ENCODE data around the gene CSH2.

DNA sequence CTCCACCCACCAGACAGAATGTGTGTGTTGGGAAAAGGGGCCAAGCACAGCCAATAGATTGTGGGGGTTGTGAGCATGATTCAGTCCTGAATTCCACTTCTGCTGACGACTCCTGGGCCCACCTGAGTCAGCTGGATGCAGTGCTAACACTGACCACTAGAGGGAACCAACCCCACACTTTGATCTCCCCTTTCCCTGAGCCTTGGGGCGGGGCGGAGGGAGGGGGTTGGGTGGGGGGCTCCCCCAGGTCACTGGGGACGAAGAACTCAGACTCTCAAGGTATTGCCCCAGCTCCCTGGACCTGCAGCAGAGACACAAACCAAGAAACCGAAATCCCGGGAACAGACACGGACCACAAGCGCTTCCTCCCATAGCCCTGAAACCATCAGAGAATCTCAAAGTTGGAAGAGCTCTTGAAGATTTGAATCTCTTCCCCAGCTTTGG, 38.2 kb upstream of the CSH2 start:
- TF ChIP-seq NBN (conservative IDR thresholded peaks at IDR 0.05) (no peak), ZNF230 (CRISPR knock-in tag; IDR thresholded peaks at IDR 0.05) (no peak), CREM (IDR thresholded peaks at IDR 0.05) (no peak), CREM (CRISPR knock-in tag; IDR thresholded peaks at IDR 0.05) (no peak), TOE1 (CRISPR knock-in tag; IDR thresholded peaks at IDR 0.05) (no peak), MYC (CRISPR knock-in tag; IDR thresholded peaks at IDR 0.05; ENCODE audit: borderline replicate concordance) (no peak)
- TF ChIP-seq, protein P1, sequence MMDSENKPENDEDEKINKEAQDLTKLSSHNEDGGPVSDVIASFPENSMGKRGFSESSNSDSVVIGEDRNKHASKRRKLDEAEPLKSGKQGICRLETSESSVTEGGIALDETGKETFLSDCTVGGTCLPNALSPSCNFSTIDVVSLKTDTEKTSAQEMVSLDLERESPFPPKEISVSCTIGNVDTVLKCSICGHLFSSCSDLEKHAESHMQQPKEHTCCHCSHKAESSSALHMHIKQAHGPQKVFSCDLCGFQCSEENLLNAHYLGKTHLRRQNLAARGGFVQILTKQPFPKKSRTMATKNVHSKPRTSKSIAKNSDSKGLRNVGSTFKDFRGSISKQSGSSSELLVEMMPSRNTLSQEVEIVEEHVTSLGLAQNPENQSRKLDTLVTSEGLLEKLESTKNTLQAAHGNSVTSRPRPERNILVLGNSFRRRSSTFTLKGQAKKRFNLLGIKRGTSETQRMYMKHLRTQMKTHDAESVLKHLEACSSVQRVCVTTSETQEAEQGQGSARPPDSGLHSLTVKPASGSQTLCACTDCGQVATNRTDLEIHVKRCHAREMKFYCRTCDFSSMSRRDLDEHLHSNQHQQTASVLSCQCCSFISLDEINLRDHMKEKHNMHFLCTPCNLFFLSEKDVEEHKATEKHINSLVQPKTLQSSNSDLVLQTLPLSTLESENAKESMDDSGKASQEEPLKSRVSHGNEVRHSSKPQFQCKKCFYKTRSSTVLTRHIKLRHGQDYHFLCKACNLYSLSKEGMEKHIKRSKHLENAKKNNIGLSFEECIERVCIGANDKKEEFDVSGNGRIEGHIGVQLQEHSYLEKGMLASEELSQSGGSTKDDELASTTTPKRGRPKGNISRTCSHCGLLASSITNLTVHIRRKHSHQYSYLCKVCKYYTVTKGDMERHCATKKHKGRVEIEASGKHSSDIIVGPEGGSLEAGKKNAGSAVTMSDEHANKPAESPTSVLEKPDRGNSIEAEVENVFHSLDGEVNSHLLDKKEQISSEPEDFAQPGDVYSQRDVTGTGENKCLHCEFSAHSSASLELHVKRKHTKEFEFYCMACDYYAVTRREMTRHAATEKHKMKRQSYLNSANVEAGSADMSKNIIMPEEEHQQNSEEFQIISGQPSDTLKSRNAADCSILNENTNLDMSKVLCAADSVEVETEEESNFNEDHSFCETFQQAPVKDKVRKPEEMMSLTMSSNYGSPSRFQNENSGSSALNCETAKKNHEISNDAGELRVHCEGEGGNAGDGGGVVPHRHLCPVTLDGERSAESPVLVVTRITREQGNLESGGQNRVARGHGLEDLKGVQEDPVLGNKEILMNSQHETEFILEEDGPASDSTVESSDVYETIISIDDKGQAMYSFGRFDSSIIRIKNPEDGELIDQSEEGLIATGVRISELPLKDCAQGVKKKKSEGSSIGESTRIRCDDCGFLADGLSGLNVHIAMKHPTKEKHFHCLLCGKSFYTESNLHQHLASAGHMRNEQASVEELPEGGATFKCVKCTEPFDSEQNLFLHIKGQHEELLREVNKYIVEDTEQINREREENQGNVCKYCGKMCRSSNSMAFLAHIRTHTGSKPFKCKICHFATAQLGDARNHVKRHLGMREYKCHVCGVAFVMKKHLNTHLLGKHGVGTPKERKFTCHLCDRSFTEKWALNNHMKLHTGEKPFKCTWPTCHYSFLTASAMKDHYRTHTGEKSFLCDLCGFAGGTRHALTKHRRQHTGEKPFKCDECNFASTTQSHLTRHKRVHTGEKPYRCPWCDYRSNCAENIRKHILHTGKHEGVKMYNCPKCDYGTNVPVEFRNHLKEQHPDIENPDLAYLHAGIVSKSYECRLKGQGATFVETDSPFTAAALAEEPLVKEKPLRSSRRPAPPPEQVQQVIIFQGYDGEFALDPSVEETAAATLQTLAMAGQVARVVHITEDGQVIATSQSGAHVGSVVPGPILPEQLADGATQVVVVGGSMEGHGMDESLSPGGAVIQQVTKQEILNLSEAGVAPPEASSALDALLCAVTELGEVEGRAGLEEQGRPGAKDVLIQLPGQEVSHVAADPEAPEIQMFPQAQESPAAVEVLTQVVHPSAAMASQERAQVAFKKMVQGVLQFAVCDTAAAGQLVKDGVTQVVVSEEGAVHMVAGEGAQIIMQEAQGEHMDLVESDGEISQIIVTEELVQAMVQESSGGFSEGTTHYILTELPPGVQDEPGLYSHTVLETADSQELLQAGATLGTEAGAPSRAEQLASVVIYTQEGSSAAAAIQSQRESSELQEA (CRISPR knock-in tag; IDR thresholded peaks at IDR 0.05; ENCODE audit: not compliant biosample characterization), result no peak
- TF ChIP-seq, protein P2, sequence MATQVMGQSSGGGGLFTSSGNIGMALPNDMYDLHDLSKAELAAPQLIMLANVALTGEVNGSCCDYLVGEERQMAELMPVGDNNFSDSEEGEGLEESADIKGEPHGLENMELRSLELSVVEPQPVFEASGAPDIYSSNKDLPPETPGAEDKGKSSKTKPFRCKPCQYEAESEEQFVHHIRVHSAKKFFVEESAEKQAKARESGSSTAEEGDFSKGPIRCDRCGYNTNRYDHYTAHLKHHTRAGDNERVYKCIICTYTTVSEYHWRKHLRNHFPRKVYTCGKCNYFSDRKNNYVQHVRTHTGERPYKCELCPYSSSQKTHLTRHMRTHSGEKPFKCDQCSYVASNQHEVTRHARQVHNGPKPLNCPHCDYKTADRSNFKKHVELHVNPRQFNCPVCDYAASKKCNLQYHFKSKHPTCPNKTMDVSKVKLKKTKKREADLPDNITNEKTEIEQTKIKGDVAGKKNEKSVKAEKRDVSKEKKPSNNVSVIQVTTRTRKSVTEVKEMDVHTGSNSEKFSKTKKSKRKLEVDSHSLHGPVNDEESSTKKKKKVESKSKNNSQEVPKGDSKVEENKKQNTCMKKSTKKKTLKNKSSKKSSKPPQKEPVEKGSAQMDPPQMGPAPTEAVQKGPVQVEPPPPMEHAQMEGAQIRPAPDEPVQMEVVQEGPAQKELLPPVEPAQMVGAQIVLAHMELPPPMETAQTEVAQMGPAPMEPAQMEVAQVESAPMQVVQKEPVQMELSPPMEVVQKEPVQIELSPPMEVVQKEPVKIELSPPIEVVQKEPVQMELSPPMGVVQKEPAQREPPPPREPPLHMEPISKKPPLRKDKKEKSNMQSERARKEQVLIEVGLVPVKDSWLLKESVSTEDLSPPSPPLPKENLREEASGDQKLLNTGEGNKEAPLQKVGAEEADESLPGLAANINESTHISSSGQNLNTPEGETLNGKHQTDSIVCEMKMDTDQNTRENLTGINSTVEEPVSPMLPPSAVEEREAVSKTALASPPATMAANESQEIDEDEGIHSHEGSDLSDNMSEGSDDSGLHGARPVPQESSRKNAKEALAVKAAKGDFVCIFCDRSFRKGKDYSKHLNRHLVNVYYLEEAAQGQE (IDR thresholded peaks at IDR 0.05; ENCODE audit: borderline replicate concordance in 1 of 2, low read depth in 1 of 2, low read length in 2 of 2), result no peak
